ENCODE measurements around the gene COMMD10.

The COMMD10 gene

DNA sequence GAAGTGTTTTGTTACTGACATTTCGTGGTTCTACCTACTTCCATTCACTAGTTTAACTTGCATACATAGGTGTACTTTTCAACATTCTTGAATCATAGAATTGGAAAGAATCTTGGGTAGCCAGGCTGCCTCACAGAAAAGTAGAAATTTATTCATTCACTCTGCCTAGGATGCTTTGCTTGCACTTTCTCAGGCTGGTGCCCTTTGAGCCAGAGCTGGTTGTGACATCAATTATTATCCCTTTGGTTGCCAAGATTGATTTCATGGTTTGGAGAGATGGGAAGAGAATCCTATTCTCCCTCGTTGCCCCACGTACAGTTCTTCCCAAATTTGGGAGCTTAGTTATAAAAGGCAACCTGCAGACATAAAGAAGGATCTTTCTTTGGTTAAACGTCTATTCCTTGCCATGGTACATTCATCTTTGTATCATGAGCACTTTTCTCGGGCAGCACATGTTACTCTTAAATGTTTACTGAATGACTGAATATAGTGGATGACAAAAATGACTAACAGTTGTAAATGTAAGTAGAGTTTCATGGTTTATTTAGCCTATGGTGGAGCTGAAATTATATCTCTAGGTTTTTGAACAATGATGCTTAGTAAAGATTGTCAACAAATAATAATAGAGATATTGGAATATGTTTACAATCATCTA is 195.5 kb downstream of the COMMD10 start:
- no peak for DNase-seq (ENCODE audit: low spot score)
- TF ChIP-seq, protein P1, sequence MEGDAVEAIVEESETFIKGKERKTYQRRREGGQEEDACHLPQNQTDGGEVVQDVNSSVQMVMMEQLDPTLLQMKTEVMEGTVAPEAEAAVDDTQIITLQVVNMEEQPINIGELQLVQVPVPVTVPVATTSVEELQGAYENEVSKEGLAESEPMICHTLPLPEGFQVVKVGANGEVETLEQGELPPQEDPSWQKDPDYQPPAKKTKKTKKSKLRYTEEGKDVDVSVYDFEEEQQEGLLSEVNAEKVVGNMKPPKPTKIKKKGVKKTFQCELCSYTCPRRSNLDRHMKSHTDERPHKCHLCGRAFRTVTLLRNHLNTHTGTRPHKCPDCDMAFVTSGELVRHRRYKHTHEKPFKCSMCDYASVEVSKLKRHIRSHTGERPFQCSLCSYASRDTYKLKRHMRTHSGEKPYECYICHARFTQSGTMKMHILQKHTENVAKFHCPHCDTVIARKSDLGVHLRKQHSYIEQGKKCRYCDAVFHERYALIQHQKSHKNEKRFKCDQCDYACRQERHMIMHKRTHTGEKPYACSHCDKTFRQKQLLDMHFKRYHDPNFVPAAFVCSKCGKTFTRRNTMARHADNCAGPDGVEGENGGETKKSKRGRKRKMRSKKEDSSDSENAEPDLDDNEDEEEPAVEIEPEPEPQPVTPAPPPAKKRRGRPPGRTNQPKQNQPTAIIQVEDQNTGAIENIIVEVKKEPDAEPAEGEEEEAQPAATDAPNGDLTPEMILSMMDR (IDR thresholded peaks at IDR 0.05; ENCODE audit: extremely low read depth, insufficient read depth, missing control alignments): no peak
- in situ Hi-C loops (cut with MboI; ENCODE audit: low pct_unique_long_range_greater_than_20kb, low sequenced_read_pairs, unreplicated experiment): no loop called here

DNA sequence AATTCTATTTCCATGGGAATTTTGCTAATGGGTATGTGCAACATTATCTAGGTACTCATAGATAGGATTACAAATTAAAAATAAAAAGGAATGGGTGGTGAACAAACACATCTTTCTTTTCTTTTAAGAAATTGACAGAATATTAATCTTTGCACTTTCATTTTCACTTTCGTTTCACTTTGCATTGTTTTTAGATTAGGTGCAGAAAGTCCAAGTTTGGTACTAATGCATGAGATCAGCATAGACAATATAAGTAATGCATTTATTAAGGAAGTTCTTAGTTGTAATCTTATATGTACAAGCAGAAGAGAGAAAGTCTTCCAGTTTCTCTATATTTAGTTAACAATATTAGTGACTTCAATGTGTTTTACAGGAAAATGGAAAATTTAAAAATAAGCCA is 196.5 kb downstream of the COMMD10 start:
- in situ Hi-C loops (cut with MboI; ENCODE audit: low pct_unique_long_range_greater_than_20kb, low sequenced_read_pairs, unreplicated experiment): no loop called here
- DNase-seq (ENCODE audit: low spot score): no peak
- TF ChIP-seq, protein P1 (IDR thresholded peaks at IDR 0.05; ENCODE audit: extremely low read depth, insufficient read depth, missing control alignments): no peak

DNA sequence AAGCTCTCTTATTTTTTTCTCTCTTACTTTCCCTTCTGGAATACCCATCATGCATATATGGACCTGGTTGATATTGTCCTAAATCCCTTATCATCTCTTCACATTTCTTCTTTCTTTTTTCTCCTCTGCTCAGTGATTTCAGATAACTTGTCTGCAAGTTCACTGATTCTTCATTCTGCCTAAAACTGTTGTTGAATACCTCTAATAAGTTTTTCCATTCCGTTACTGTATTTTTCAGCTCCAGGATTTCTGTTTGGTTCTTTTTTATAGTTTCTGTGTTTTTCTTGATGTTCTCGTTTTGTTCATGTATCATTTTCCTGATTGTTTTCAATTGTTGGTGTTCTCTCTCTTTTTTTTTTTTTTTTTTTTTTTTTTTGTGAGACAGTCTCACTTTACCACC is 203.7 kb downstream of the COMMD10 start:
- in situ Hi-C loops (cut with MboI; ENCODE audit: low pct_unique_long_range_greater_than_20kb, low sequenced_read_pairs, unreplicated experiment): no loop called here
- TF ChIP-seq, protein P1 (IDR thresholded peaks at IDR 0.05; ENCODE audit: extremely low read depth, insufficient read depth, missing control alignments): no peak
- DNase-seq (ENCODE audit: low spot score): no peak

DNA sequence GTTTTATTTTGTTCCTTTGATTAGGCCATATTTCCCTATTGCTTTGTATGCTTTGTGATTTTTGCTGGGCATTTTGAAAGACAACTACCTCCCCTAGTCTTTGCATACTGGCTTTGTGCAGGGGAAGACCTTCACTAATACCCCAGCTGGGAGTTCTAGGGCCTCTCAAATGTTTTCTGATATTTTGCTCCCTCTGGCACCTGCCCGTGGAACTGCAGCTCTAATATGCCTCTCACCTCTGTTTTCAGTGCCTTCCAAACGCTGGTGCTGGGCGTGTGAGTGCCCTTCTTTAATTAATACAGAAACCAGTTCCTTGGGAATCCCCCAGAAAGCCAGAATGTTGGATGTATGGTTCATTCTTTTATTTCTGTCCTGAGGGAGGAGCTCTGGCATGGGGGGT is 204.5 kb downstream of the COMMD10 start:
- in situ Hi-C loops (cut with MboI; ENCODE audit: low pct_unique_long_range_greater_than_20kb, low sequenced_read_pairs, unreplicated experiment): no loop called here
- TF ChIP-seq, protein P1 (IDR thresholded peaks at IDR 0.05; ENCODE audit: extremely low read depth, insufficient read depth, missing control alignments): no peak
- no peak for DNase-seq (ENCODE audit: low spot score)

DNA sequence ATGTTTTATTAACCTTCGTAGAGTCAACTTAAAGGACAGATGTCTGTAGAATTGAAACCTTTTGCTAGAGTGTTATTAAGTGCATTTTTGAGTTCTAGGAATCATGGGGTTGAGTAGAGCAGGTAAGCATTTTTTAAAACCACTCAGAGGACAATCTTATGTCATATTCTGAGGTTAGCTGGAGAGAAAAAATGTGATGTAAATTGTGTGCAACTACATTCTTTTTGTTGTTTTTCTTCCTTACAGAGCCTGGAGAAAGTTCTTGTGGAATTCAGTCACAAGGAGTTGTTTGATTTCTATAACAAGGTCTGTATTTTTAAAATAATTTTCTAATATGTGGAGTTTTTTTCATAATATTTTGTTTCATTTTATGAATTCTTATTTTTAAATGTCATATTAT is 206.4 kb downstream of the COMMD10 start:
- DNase-seq (ENCODE audit: low spot score): no peak
- in situ Hi-C loops (cut with MboI; ENCODE audit: low pct_unique_long_range_greater_than_20kb, low sequenced_read_pairs, unreplicated experiment): no loop called here
- TF ChIP-seq, protein P1 (IDR thresholded peaks at IDR 0.05; ENCODE audit: extremely low read depth, insufficient read depth, missing control alignments): no peak

DNA sequence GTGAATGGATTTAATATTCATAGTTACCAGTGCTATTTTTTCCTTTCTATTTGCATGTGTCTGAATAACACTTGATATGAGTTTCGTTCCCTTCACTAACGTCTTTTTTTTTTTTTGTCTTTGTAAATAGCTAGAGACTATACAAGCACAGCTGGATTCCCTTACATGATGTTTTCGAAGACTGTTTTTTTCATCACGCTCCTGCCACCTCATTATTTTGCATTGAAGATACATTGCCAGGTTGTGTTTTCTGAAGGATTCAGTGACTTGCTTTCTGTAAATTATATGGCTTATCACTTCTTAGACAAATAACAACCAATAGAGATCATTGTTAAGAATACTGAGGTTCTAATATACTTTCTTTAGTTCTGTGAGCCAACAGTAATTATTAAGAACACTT is 207.5 kb downstream of the COMMD10 start:
- in situ Hi-C loops (cut with MboI; ENCODE audit: low pct_unique_long_range_greater_than_20kb, low sequenced_read_pairs, unreplicated experiment): no loop called here
- TF ChIP-seq, protein P1 (IDR thresholded peaks at IDR 0.05; ENCODE audit: extremely low read depth, insufficient read depth, missing control alignments): no peak
- DNase-seq (ENCODE audit: low spot score): no peak

Measured in GM13977 (cell line).